Ishikawa (cell line): ENCODE results near the gene CFHR4.

Source experiments
- CEBPB ChIP-seq: IDR thresholded peaks from 2 replicates; pipeline ENCODE4 v1.6.1; 2012
- EP300 ChIP-seq: IDR thresholded peaks from 2 replicates; pipeline ENCODE4 v1.6.1; 2012; ENCODE audit warnings: borderline replicate concordance
- NFIC ChIP-seq: IDR thresholded peaks from 2 replicates; pipeline ENCODE4 v1.6.1; 2012
- TAF1 ChIP-seq: IDR thresholded peaks from 2 replicates; pipeline ENCODE4 v1.6.1; 2012; ENCODE audit warnings: low read depth, mild to moderate bottlenecking
- YY1 ChIP-seq: IDR thresholded peaks from 2 replicates; pipeline ENCODE4 v1.6.1; 2012; ENCODE audit warnings: low read depth
- TF ChIP-seq, protein P1 (sequence below): IDR thresholded peaks from 2 replicates; pipeline ENCODE4 v1.6.1; 2012; ENCODE audit warnings: low read depth, mild to moderate bottlenecking

DNA sequence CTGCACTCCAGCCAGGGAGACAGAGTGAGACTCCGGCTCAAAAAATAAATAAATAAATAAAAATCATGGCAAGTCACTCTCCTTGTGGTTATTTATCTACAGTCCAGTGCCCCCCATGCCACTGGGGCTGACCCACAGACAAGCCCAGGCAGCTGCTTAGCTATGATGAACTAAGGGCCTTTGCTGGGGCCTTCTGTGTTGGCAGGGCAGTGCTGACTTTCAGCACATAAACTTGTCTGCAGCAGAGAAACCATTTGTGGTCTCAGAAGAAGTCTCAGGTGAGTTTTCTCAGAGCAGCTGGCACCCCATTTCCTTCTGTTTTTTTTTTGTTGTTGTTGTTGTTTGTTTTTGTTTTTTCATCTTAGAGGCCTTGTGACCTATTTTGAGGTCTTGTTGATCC is 20.9 kb upstream of the CFHR4 start:
- TF ChIP-seq NFIC (no peak), EP300 (no peak), CEBPB (no peak), YY1 (no peak), TAF1 (no peak)
- TF ChIP-seq, protein P1, sequence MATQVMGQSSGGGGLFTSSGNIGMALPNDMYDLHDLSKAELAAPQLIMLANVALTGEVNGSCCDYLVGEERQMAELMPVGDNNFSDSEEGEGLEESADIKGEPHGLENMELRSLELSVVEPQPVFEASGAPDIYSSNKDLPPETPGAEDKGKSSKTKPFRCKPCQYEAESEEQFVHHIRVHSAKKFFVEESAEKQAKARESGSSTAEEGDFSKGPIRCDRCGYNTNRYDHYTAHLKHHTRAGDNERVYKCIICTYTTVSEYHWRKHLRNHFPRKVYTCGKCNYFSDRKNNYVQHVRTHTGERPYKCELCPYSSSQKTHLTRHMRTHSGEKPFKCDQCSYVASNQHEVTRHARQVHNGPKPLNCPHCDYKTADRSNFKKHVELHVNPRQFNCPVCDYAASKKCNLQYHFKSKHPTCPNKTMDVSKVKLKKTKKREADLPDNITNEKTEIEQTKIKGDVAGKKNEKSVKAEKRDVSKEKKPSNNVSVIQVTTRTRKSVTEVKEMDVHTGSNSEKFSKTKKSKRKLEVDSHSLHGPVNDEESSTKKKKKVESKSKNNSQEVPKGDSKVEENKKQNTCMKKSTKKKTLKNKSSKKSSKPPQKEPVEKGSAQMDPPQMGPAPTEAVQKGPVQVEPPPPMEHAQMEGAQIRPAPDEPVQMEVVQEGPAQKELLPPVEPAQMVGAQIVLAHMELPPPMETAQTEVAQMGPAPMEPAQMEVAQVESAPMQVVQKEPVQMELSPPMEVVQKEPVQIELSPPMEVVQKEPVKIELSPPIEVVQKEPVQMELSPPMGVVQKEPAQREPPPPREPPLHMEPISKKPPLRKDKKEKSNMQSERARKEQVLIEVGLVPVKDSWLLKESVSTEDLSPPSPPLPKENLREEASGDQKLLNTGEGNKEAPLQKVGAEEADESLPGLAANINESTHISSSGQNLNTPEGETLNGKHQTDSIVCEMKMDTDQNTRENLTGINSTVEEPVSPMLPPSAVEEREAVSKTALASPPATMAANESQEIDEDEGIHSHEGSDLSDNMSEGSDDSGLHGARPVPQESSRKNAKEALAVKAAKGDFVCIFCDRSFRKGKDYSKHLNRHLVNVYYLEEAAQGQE = no peak
